A549 treated with RU486 at 1 μM for 4 hours (cell line): Measurements from ENCODE around the gene HSD11B1. TPM values are rescaled to one million over a fixed set of nuclear protein-coding genes. Genes with fewer than 3 reads are reported as not detected.

Experiments
- total RNA-seq: library from RNA; stranded (reverse); fragments of 200-300 nt; extraction: Qiagen RNA extraction; gene quantifications from 5 replicates; pipeline ENCODE4 v1.2.3, GENCODE V29; 2022; ENCODE audit warnings: low read depth

HSD11B1 gene
- not detected in 5 replicates for total RNA-seq

DNA sequence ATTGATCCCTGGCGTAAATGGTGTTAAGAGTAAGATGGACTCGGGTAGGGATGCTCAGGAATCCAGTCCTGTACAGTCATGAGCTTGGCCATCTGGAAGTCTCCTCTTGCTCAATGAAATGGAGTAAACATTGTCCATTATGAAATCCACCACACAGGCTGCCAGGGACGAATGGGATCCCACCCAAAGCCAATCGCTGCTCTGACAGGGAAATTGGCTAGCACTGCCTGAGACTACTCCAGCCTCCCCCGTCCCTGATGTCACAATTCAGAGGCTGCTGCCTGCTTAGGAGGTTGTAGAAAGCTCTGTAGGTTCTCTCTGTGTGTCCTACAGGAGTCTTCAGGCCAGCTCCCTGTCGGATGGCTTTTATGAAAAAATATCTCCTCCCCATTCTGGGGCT lies at the start of gene HSD11B1:
Gene HSD11B1 (plus strand): TSS at position 263 of the 400 bp plus-strand sequence. CDS start 97 bp downstream, at position 360.

DNA sequence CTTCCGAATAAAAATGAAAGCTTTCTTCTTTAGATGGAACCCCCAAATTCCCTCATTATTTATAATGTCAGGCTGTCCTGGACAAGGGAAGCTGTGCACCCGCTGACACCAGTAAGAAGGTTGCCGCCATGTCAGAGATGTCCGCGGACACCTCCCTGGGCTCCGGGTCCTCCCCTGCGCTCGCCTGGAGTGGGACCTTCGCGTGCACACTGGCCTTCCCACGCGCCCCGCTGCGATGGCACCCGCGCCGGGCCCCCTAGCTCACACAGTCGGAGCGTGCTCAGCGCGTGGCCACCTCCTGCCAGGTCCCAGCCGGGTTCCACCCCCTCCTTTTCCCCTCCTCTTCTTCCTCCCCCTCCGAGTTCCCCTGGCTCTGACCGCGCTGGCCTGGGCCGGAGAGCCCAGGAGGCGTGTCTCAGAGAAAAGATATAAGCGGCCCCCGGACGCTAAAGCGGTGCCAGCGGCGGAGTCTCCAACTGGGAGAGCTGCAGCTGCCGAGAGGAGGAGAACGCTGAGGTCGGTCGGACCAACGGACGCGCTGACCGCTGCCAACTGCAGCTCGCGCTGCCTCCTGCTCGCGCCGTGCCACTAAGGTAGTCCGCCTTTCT lies 29.6 kb upstream of the HSD11B1 start, which contains the start of gene G0S2:
Gene G0S2 (plus strand): TSS at position 456 of the 608 bp plus-strand sequence. CDS start 273 bp downstream, outside the sequence.

GRCh38 chr1:209755926-209756614 lies 51.4 kb downstream of the HSD11B1 start, which contains the start of gene TRAF3IP3:
Gene TRAF3IP3, plus strand, starts transcription at chr1:209756053. Its CDS starts 3,987 bp downstream, at chr1:209760040.

Other genes starting within 250 kb of the HSD11B1 start
- 0.09 to 0.54 TPM (median 0.54 TPM) in 5 replicates for gene CAMK1G, start 121.1 kb upstream of the HSD11B1 start, total RNA-seq
- gene LAMB3, start 52.4 kb upstream of the HSD11B1 start, total RNA-seq = 17.7 to 22.4 TPM (median 19.8 TPM) in 5 replicates
- 2.3 to 3.1 TPM (median 2.8 TPM) in 5 replicates for gene G0S2, start 29.4 kb upstream of the HSD11B1 start, total RNA-seq
- gene TRAF3IP3, start 51.2 kb downstream of the HSD11B1 start, total RNA-seq = not detected in 5 replicates
- 1.2 to 1.7 TPM (median 1.5 TPM) in 5 replicates for gene C1orf74, start 79.7 kb downstream of the HSD11B1 start, total RNA-seq
- gene IRF6, start 101.3 kb downstream of the HSD11B1 start, total RNA-seq = 0.08 to 0.18 TPM (median 0.10 TPM) in 5 replicates
- gene UTP25, start 123.1 kb downstream of the HSD11B1 start, total RNA-seq = 9.6 to 12.5 TPM (median 11.6 TPM) in 5 replicates
- 0.03 to 0.10 TPM (median 0.10 TPM) in 3 of 5 replicates, not detected in the others for gene SYT14, start 233.4 kb downstream of the HSD11B1 start, total RNA-seq